Endothelial cell of umbilical vein (primary cell): ENCODE data around the gene IFI27. TPM values are rescaled to one million over a fixed set of nuclear protein-coding genes. Genes with fewer than 3 reads are reported as not detected.

Experiments
- BruUV-seq: library from RNA; stranded (reverse); fragments of 400-500 nt; replicated peaks from 2 replicates; lab custom pipeline; 2021; lab: Mats Ljungman, UMichigan
- CTCF ChIA-PET: fragments of 300-600, 350-600 bp; sonication (Branson Sonifier 250); formaldehyde crosslinking; loops from one replicate; lab custom pipeline; 2021; ENCODE audit warnings: antibody characterized with exemption, inconsistent platforms; lab: Charles Lee
- POLR2A ChIA-PET: fragments of 300-600, 350-600 bp; sonication (Branson Sonifier 250); formaldehyde crosslinking; loops from one replicate; lab custom pipeline; 2021; ENCODE audit warnings: antibody characterized with exemption, inconsistent platforms; lab: Charles Lee
- DNase-seq: peaks from one replicate; pipeline ENCODE4 v3.0.0-alpha.2; 2011; ENCODE audit warnings: low read depth, low spot score
- FAIRE-seq: peaks from 2 replicates; lab custom pipeline; 2011; peaks lifted over from hg19 to GRCh38; lab: Jason Lieb, UNC
- H2AFZ ChIP-seq: 2 replicates; pipeline ENCODE4 v1.6.0; 2012; ENCODE audit warnings: low read depth, low read length, control low read depth, inconsistent platforms
- H3K27ac ChIP-seq: 2 replicates; pipeline ENCODE4 v1.5.1; 2011; ENCODE audit warnings: low read depth, mild to moderate bottlenecking, control low read depth, low read length, moderate library complexity; ENCODE audit not compliant: insufficient read depth
- H3K27me3 ChIP-seq, 2 experiments: 2 replicates each; pipeline versions ENCODE4 v1.6.0 to v1.6.1; 2011; ENCODE audit warnings: low read length in 2 of 2, mixed read lengths in 1 of 2; ENCODE audit not compliant: control insufficient read depth in 2 of 2, insufficient read depth in 2 of 2
- H3K36me3 ChIP-seq, 2 experiments: 2 replicates in 1 of 2; 3 replicates in 1 of 2; pipeline ENCODE4 v1.5.1; 2011; ENCODE audit warnings: low read length in 2 of 2, mild to moderate bottlenecking in 1 of 2, moderate library complexity in 1 of 2; ENCODE audit not compliant: control insufficient read depth in 2 of 2, insufficient read depth in 2 of 2; ENCODE audit errors: extremely low read depth in 1 of 2
- H3K4me1 ChIP-seq: 3 replicates; pipeline ENCODE4 v1.5.1; 2011; ENCODE audit warnings: mild to moderate bottlenecking, low read length; ENCODE audit not compliant: control insufficient read depth, insufficient read depth; ENCODE audit errors: extremely low read depth
- H3K4me2 ChIP-seq: 2 replicates; pipeline ENCODE4 v1.6.1; 2011; ENCODE audit warnings: low read length, control low read depth, mixed read lengths; ENCODE audit not compliant: insufficient read depth
- H3K4me3 ChIP-seq, 3 experiments: fragments of 200-600 bp in 1 of 3; sonication (generic), shearing (Covaris generic) in 1 of 3; replicated peaks in 1 of 3; 2 replicates each; pipeline ENCODE4 v1.5.1; 2011 to 2016; ENCODE audit warnings: control low read depth in 3 of 3, low read length in 3 of 3, mild to moderate bottlenecking in 2 of 3, inconsistent platforms in 1 of 3, low read depth in 1 of 3, moderate library complexity in 1 of 3; ENCODE audit not compliant: insufficient read depth in 1 of 3
- H3K79me2 ChIP-seq: 2 replicates; pipeline ENCODE4 v1.6.0; 2012; ENCODE audit warnings: low read length, inconsistent platforms; ENCODE audit not compliant: control insufficient read depth, insufficient read depth
- H3K9ac ChIP-seq: replicated peaks from 2 replicates; pipeline ENCODE3; 2011; ENCODE audit warnings: low read length, control low read depth; ENCODE audit not compliant: insufficient read depth; ENCODE audit errors: extremely low read depth
- H3K9me1 ChIP-seq: replicated peaks from 3 replicates; pipeline ENCODE4 v1.6.0; 2011; ENCODE audit warnings: mild to moderate bottlenecking, low read length; ENCODE audit not compliant: control insufficient read depth, insufficient read depth; ENCODE audit errors: extremely low read depth
- H3K9me3 ChIP-seq: replicated peaks from 2 replicates; pipeline ENCODE4 v1.5.1; 2012; ENCODE audit warnings: low read length, inconsistent platforms; ENCODE audit not compliant: control insufficient read depth, insufficient read depth
- H4K20me1 ChIP-seq: replicated peaks from 2 replicates; pipeline ENCODE3; 2011; ENCODE audit warnings: mild to moderate bottlenecking, low read length; ENCODE audit not compliant: control insufficient read depth, insufficient read depth; ENCODE audit errors: extremely low read depth
- EZH2 ChIP-seq: IDR thresholded peaks from 2 replicates; pipeline ENCODE4 v1.6.1; 2012; ENCODE audit warnings: borderline replicate concordance, low read depth, mild to moderate bottlenecking, moderate library complexity, low read length, inconsistent platforms; ENCODE audit not compliant: severe bottlenecking
- FOS ChIP-seq: IDR thresholded peaks from 2 replicates; pipeline ENCODE4 v1.6.1; 2011; ENCODE audit warnings: mild to moderate bottlenecking, low read length, moderate library complexity, borderline replicate concordance; ENCODE audit not compliant: insufficient read depth
- GATA2 ChIP-seq: IDR thresholded peaks from 2 replicates; pipeline ENCODE4 v1.7.0; 2011; ENCODE audit warnings: low read depth, mild to moderate bottlenecking, moderate library complexity, mixed read lengths, low read length; ENCODE audit not compliant: insufficient read length, insufficient read depth
- JUN ChIP-seq: IDR thresholded peaks from 2 replicates; pipeline ENCODE4 v1.6.1; 2011; ENCODE audit warnings: borderline replicate concordance, low read depth; ENCODE audit not compliant: insufficient read length, insufficient read depth
- MAX ChIP-seq: IDR thresholded peaks from 2 replicates; pipeline ENCODE4 v1.6.1; 2011; ENCODE audit not compliant: insufficient read depth, insufficient read length
- MYC ChIP-seq: IDR thresholded peaks from one replicate; pipeline ENCODE4 v1.6.1; 2011; ENCODE audit warnings: mild to moderate bottlenecking, low read depth, low read length
- POLR2A ChIP-seq: IDR thresholded peaks from 2 replicates; pipeline ENCODE4 v1.6.1; 2012; ENCODE audit warnings: low read depth, mild to moderate bottlenecking, control low read depth, low read length
- POLR2AphosphoS5 ChIP-seq: IDR thresholded peaks from 2 replicates; pipeline ENCODE4 v1.6.1; 2012; ENCODE audit warnings: low read depth, mild to moderate bottlenecking, control low read depth, low read length, moderate library complexity; ENCODE audit not compliant: insufficient read depth
- dilution Hi-C: fragments of 300-500 bp; cut with MboI; formaldehyde crosslinking; loops from one replicate; pipeline ENCODE4 v1.15.0; 2019; ENCODE audit warnings: low sequenced_read_pairs; ENCODE audit not compliant: extremely low pct_ligation_motif_present
- intact Hi-C: fragments of 100-400 bp; cut with micrococcal nuclease; formaldehyde crosslinking; loops from one replicate; pipeline ENCODE4 v1.10.0; 2022
- polyA plus RNA-seq, 4 experiments: library from polyadenylated mRNA; depleted of rRNA in 3 of 4; stranded (reverse) in 3 of 4; unstranded in 1 of 4; fragments of >200 nt; gene quantifications; 2 replicates each; pipeline versions ENCODE4 v1.2.1 to v1.2.3, GENCODE V29; 2011 to 2012; ENCODE audit warnings: missing spikeins in 1 of 4
- total RNA-seq: library from RNA; stranded (reverse); gene quantifications from 2 replicates; pipeline ENCODE4 v1.2.3, GENCODE V29; 2021
- TF ChIP-seq, protein P1 (sequence below), 2 donors: IDR thresholded peaks; 1 replicate in 1 of 2; 2 replicates in 1 of 2; pipeline ENCODE4 v1.5.1; 2011; ENCODE audit warnings: low read length in 2 of 2, mild to moderate bottlenecking in 2 of 2, moderate library complexity in 2 of 2, control low read depth in 1 of 2, inconsistent platforms in 1 of 2, low read depth in 1 of 2; ENCODE audit not compliant: insufficient read depth in 1 of 2; ENCODE audit errors: extremely low read depth in 1 of 2

The IFI27 gene
- total and polyA plus RNA-seq, 2 donors (not counting 3 experiments of a cell fraction or from before 2014, with no cell fraction given) = 126 to 1,265 TPM

GRCh38 chr14:94127330-94127729, 16.8 kb downstream of the IFI27 start:
- no peak overlapping the region for H3K4me2 ChIP-seq
- intact Hi-C loops = no loop called here
- no peak overlapping the region for H3K9ac ChIP-seq
- H3K27ac ChIP-seq = no peak overlapping the region
- BruUV-seq = no TSS peak
- no peaks in the 10 kb centered on the region for H4K20me1 ChIP-seq
- TF ChIP-seq MYC (no peak), EZH2 (no peak), FOS (no peak), GATA2 (no peak), MAX (no peak), JUN (no peak), POLR2A (no peak), POLR2AphosphoS5 (no peak)
- TF ChIP-seq, protein P1, sequence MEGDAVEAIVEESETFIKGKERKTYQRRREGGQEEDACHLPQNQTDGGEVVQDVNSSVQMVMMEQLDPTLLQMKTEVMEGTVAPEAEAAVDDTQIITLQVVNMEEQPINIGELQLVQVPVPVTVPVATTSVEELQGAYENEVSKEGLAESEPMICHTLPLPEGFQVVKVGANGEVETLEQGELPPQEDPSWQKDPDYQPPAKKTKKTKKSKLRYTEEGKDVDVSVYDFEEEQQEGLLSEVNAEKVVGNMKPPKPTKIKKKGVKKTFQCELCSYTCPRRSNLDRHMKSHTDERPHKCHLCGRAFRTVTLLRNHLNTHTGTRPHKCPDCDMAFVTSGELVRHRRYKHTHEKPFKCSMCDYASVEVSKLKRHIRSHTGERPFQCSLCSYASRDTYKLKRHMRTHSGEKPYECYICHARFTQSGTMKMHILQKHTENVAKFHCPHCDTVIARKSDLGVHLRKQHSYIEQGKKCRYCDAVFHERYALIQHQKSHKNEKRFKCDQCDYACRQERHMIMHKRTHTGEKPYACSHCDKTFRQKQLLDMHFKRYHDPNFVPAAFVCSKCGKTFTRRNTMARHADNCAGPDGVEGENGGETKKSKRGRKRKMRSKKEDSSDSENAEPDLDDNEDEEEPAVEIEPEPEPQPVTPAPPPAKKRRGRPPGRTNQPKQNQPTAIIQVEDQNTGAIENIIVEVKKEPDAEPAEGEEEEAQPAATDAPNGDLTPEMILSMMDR (IDR thresholded peaks at IDR 0.05; ENCODE audit: extremely low read depth in 1 of 2, insufficient read depth in 1 of 2, low read depth in 1 of 2, low read length in 2 of 2) = no peak
- no peaks in the 10 kb centered on the region for H3K9me3 ChIP-seq
- DNase-seq = no peak
- H3K4me3 ChIP-seq = no peak overlapping the region
- H3K4me1 ChIP-seq = peaks cover 9% of the 10 kb centered on the region
- no peaks in the 10 kb centered on the region for H3K79me2 ChIP-seq
- POLR2A ChIA-PET = no interaction called here
- H3K9me1 ChIP-seq = no peaks in the 10 kb centered on the region
- no peak overlapping the region for H2AFZ ChIP-seq
- FAIRE-seq = no peak
- CTCF ChIA-PET = interaction anchor here (0.6 to 2.0 kb wide), 4 partner anchors 9 to 91 kb away, joined by 3 to 10 read pairs (median 3); no protein-coding TSS in a partner anchor
- no peaks in the 10 kb centered on the region for H3K36me3 ChIP-seq
- dilution Hi-C loops = no loop called here
- no peaks in the 10 kb centered on the region for H3K27me3 ChIP-seq
